Endothelial cell of umbilical vein (primary cell): ENCODE data around the gene PRKCI. TPM values are rescaled to one million over a fixed set of nuclear protein-coding genes. Genes with fewer than 3 reads are reported as not detected.
"Not testable (repeated sequence)": the region's sequence is repeated elsewhere in the genome, so short reads cannot be mapped to it uniquely, and the experiment has no call there.

Source experiments
- BruUV-seq: library from RNA; stranded (reverse); fragments of 400-500 nt; replicated peaks from 2 replicates; lab custom pipeline; 2021; lab: Mats Ljungman, UMichigan
- CTCF ChIA-PET: fragments of 300-600, 350-600 bp; sonication (Branson Sonifier 250); formaldehyde crosslinking; loops from one replicate; lab custom pipeline; 2021; ENCODE audit warnings: antibody characterized with exemption, inconsistent platforms; lab: Charles Lee
- POLR2A ChIA-PET: fragments of 300-600, 350-600 bp; sonication (Branson Sonifier 250); formaldehyde crosslinking; loops from one replicate; lab custom pipeline; 2021; ENCODE audit warnings: antibody characterized with exemption, inconsistent platforms; lab: Charles Lee
- DNase-seq: peaks from one replicate; pipeline ENCODE4 v3.0.0-alpha.2; 2011; ENCODE audit warnings: low read depth, low spot score
- FAIRE-seq: peaks from 2 replicates; lab custom pipeline; 2011; peaks lifted over from hg19 to GRCh38; lab: Jason Lieb, UNC
- H2AFZ ChIP-seq: 2 replicates; pipeline ENCODE4 v1.6.0; 2012; ENCODE audit warnings: low read depth, low read length, control low read depth, inconsistent platforms
- H3K27ac ChIP-seq: 2 replicates; pipeline ENCODE4 v1.5.1; 2011; ENCODE audit warnings: low read depth, mild to moderate bottlenecking, control low read depth, low read length, moderate library complexity; ENCODE audit not compliant: insufficient read depth
- H3K27me3 ChIP-seq, 2 experiments: 2 replicates each; pipeline versions ENCODE4 v1.6.0 to v1.6.1; 2011; ENCODE audit warnings: low read length in 2 of 2, mixed read lengths in 1 of 2; ENCODE audit not compliant: control insufficient read depth in 2 of 2, insufficient read depth in 2 of 2
- H3K36me3 ChIP-seq, 2 experiments: 2 replicates in 1 of 2; 3 replicates in 1 of 2; pipeline ENCODE4 v1.5.1; 2011; ENCODE audit warnings: low read length in 2 of 2, mild to moderate bottlenecking in 1 of 2, moderate library complexity in 1 of 2; ENCODE audit not compliant: control insufficient read depth in 2 of 2, insufficient read depth in 2 of 2; ENCODE audit errors: extremely low read depth in 1 of 2
- H3K4me1 ChIP-seq: 3 replicates; pipeline ENCODE4 v1.5.1; 2011; ENCODE audit warnings: mild to moderate bottlenecking, low read length; ENCODE audit not compliant: control insufficient read depth, insufficient read depth; ENCODE audit errors: extremely low read depth
- H3K4me2 ChIP-seq: 2 replicates; pipeline ENCODE4 v1.6.1; 2011; ENCODE audit warnings: low read length, control low read depth, mixed read lengths; ENCODE audit not compliant: insufficient read depth
- H3K4me3 ChIP-seq, 3 experiments: fragments of 200-600 bp in 1 of 3; sonication (generic), shearing (Covaris generic) in 1 of 3; replicated peaks in 1 of 3; 2 replicates each; pipeline ENCODE4 v1.5.1; 2011 to 2016; ENCODE audit warnings: control low read depth in 3 of 3, low read length in 3 of 3, mild to moderate bottlenecking in 2 of 3, inconsistent platforms in 1 of 3, low read depth in 1 of 3, moderate library complexity in 1 of 3; ENCODE audit not compliant: insufficient read depth in 1 of 3
- H3K79me2 ChIP-seq: 2 replicates; pipeline ENCODE4 v1.6.0; 2012; ENCODE audit warnings: low read length, inconsistent platforms; ENCODE audit not compliant: control insufficient read depth, insufficient read depth
- H3K9ac ChIP-seq: replicated peaks from 2 replicates; pipeline ENCODE3; 2011; ENCODE audit warnings: low read length, control low read depth; ENCODE audit not compliant: insufficient read depth; ENCODE audit errors: extremely low read depth
- H3K9me1 ChIP-seq: replicated peaks from 3 replicates; pipeline ENCODE4 v1.6.0; 2011; ENCODE audit warnings: mild to moderate bottlenecking, low read length; ENCODE audit not compliant: control insufficient read depth, insufficient read depth; ENCODE audit errors: extremely low read depth
- H3K9me3 ChIP-seq: replicated peaks from 2 replicates; pipeline ENCODE4 v1.5.1; 2012; ENCODE audit warnings: low read length, inconsistent platforms; ENCODE audit not compliant: control insufficient read depth, insufficient read depth
- H4K20me1 ChIP-seq: replicated peaks from 2 replicates; pipeline ENCODE3; 2011; ENCODE audit warnings: mild to moderate bottlenecking, low read length; ENCODE audit not compliant: control insufficient read depth, insufficient read depth; ENCODE audit errors: extremely low read depth
- EZH2 ChIP-seq: IDR thresholded peaks from 2 replicates; pipeline ENCODE4 v1.6.1; 2012; ENCODE audit warnings: borderline replicate concordance, low read depth, mild to moderate bottlenecking, moderate library complexity, low read length, inconsistent platforms; ENCODE audit not compliant: severe bottlenecking
- FOS ChIP-seq: IDR thresholded peaks from 2 replicates; pipeline ENCODE4 v1.6.1; 2011; ENCODE audit warnings: mild to moderate bottlenecking, low read length, moderate library complexity, borderline replicate concordance; ENCODE audit not compliant: insufficient read depth
- GATA2 ChIP-seq: IDR thresholded peaks from 2 replicates; pipeline ENCODE4 v1.7.0; 2011; ENCODE audit warnings: low read depth, mild to moderate bottlenecking, moderate library complexity, mixed read lengths, low read length; ENCODE audit not compliant: insufficient read length, insufficient read depth
- JUN ChIP-seq: IDR thresholded peaks from 2 replicates; pipeline ENCODE4 v1.6.1; 2011; ENCODE audit warnings: borderline replicate concordance, low read depth; ENCODE audit not compliant: insufficient read length, insufficient read depth
- MYC ChIP-seq: IDR thresholded peaks from one replicate; pipeline ENCODE4 v1.6.1; 2011; ENCODE audit warnings: mild to moderate bottlenecking, low read depth, low read length
- POLR2A ChIP-seq: IDR thresholded peaks from 2 replicates; pipeline ENCODE4 v1.6.1; 2012; ENCODE audit warnings: low read depth, mild to moderate bottlenecking, control low read depth, low read length
- POLR2AphosphoS5 ChIP-seq: IDR thresholded peaks from 2 replicates; pipeline ENCODE4 v1.6.1; 2012; ENCODE audit warnings: low read depth, mild to moderate bottlenecking, control low read depth, low read length, moderate library complexity; ENCODE audit not compliant: insufficient read depth
- dilution Hi-C: fragments of 300-500 bp; cut with MboI; formaldehyde crosslinking; loops from one replicate; pipeline ENCODE4 v1.15.0; 2019; ENCODE audit warnings: low sequenced_read_pairs; ENCODE audit not compliant: extremely low pct_ligation_motif_present
- intact Hi-C: fragments of 100-400 bp; cut with micrococcal nuclease; formaldehyde crosslinking; loops from one replicate; pipeline ENCODE4 v1.10.0; 2022
- polyA plus RNA-seq, 4 experiments: library from polyadenylated mRNA; depleted of rRNA in 3 of 4; stranded (reverse) in 3 of 4; unstranded in 1 of 4; fragments of >200 nt; gene quantifications; 2 replicates each; pipeline versions ENCODE4 v1.2.1 to v1.2.3, GENCODE V29; 2011 to 2012; ENCODE audit warnings: missing spikeins in 1 of 4
- total RNA-seq: library from RNA; stranded (reverse); gene quantifications from 2 replicates; pipeline ENCODE4 v1.2.3, GENCODE V29; 2021
- TF ChIP-seq, protein P1 (sequence below), 2 donors: IDR thresholded peaks; 1 replicate in 1 of 2; 2 replicates in 1 of 2; pipeline ENCODE4 v1.5.1; 2011; ENCODE audit warnings: low read length in 2 of 2, mild to moderate bottlenecking in 2 of 2, moderate library complexity in 2 of 2, control low read depth in 1 of 2, inconsistent platforms in 1 of 2, low read depth in 1 of 2; ENCODE audit not compliant: insufficient read depth in 1 of 2; ENCODE audit errors: extremely low read depth in 1 of 2
- TF ChIP-seq, protein P2 (sequence below): IDR thresholded peaks from 2 replicates; pipeline ENCODE4 v1.6.1; 2011; ENCODE audit not compliant: insufficient read depth, insufficient read length

PRKCI gene
- total and polyA plus RNA-seq, 2 donors (not counting 3 experiments of a cell fraction or from before 2014, with no cell fraction given) = 7.1 to 23.9 TPM

DNA sequence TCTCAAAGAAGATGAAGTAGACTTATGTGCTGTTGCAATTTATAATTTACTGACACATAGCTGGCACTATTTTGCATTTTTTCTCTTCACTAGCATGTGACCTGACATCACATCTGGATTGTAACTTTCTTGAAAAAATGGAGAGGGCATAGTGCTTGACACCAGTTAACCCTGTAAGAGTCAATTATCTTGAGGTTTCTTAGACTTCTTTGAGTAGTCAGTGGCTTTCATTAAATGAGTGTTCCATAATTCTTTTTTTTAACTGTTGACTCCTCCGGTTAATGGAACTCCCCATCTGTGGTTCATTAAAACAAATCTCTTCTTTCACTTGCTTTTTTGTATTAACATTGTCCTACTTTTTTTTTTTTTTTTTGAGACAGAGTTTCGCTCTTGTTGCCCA is 16.9 kb upstream of the PRKCI start:
- H4K20me1 ChIP-seq = no peaks in the 10 kb centered on the region
- H3K4me3 ChIP-seq = no peak overlapping the region
- DNase-seq (no peak), FAIRE-seq (no peak)
- H3K4me1 ChIP-seq = no peaks in the 10 kb centered on the region
- POLR2A ChIA-PET = no interaction called here
- H3K36me3 ChIP-seq = no peaks in the 10 kb centered on the region
- intact Hi-C loops = no loop called here
- no TSS peak for BruUV-seq
- H3K9me1 ChIP-seq = no peaks in the 10 kb centered on the region
- H3K27me3 ChIP-seq = peaks cover 3 to 4% of the 10 kb centered on the region in 2 experiments
- no peak for TF ChIP-seq GATA2
- TF ChIP-seq EZH2 = no peak
- TF ChIP-seq, protein P1, sequence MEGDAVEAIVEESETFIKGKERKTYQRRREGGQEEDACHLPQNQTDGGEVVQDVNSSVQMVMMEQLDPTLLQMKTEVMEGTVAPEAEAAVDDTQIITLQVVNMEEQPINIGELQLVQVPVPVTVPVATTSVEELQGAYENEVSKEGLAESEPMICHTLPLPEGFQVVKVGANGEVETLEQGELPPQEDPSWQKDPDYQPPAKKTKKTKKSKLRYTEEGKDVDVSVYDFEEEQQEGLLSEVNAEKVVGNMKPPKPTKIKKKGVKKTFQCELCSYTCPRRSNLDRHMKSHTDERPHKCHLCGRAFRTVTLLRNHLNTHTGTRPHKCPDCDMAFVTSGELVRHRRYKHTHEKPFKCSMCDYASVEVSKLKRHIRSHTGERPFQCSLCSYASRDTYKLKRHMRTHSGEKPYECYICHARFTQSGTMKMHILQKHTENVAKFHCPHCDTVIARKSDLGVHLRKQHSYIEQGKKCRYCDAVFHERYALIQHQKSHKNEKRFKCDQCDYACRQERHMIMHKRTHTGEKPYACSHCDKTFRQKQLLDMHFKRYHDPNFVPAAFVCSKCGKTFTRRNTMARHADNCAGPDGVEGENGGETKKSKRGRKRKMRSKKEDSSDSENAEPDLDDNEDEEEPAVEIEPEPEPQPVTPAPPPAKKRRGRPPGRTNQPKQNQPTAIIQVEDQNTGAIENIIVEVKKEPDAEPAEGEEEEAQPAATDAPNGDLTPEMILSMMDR (IDR thresholded peaks at IDR 0.05; ENCODE audit: extremely low read depth in 1 of 2, insufficient read depth in 1 of 2, low read depth in 1 of 2, low read length in 2 of 2) = no peak
- no peak for TF ChIP-seq MYC
- no peak for TF ChIP-seq JUN
- no peak for TF ChIP-seq POLR2A
- TF ChIP-seq, protein P2, sequence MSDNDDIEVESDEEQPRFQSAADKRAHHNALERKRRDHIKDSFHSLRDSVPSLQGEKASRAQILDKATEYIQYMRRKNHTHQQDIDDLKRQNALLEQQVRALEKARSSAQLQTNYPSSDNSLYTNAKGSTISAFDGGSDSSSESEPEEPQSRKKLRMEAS = no peak
- TF ChIP-seq POLR2AphosphoS5 = no peak
- TF ChIP-seq FOS = no peak
- H3K9ac ChIP-seq = no peak overlapping the region
- H3K9me3 ChIP-seq = no peaks in the 10 kb centered on the region
- no peak overlapping the region for H3K27ac ChIP-seq
- no peaks in the 10 kb centered on the region for H3K79me2 ChIP-seq
- no peak overlapping the region for H2AFZ ChIP-seq
- no peak overlapping the region for H3K4me2 ChIP-seq
- CTCF ChIA-PET = interaction anchor here (0.7 kb wide), 1 partner anchor 86 kb away, joined by 3 read pairs; no protein-coding TSS in a partner anchor
- dilution Hi-C loops = no loop called here

DNA sequence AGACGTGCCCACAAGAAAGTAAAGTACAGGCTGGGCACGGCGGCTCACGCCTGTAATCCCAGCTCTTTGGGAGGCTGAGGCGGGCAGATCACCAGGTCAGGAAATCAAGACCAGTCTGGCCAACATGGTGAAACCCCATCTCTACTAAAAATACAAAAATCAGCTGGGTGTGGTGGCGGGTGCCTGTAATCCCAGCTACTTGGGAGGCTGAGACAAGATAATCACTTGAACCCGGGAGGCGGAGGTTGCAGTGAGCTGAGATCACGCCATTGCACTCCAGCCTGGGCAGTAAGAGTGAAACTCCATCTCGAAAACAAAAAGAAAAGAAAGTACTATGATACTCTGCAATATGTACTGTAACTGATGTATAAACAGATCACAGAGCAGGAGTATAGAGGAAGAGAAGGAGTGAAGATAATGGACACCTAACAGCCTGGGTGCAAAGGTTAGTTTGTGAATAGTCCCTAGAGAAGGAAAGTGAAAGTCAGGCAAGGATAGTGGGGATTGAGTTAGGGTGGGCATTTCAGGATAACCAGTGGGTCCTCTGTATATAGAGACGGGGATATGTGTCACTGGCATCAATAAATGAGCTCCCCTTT is 16.0 kb upstream of the PRKCI start:
- CTCF ChIA-PET = interaction anchor here (0.7 to 1.1 kb wide), 3 partner anchors 17 to 85 kb away, joined by 3 read pairs; partner anchors contain the start of gene PHC3
- H2AFZ ChIP-seq, H3K79me2 ChIP-seq, dilution Hi-C loops, H3K4me3 ChIP-seq, intact Hi-C loops, H3K27me3 ChIP-seq, H3K4me2 ChIP-seq, H3K9me1 ChIP-seq, H4K20me1 ChIP-seq, H3K9ac ChIP-seq, FAIRE-seq, BruUV-seq, H3K4me1 ChIP-seq, DNase-seq, H3K27ac ChIP-seq, H3K9me3 ChIP-seq, H3K36me3 ChIP-seq, POLR2A ChIA-PET: not testable (repeated sequence)
